ENCODE data around the gene SHKBP1. TPM values are rescaled to one million over a fixed set of nuclear protein-coding genes. Genes with fewer than 3 reads are reported as not detected.

The SHKBP1 gene
- total and polyA plus RNA-seq, 9 of the 15 experiments (the other 6 are each of a cell fraction or from before 2014, with no cell fraction given), result 1.2 to 58.1 (median 22.3) TPM

DNA sequence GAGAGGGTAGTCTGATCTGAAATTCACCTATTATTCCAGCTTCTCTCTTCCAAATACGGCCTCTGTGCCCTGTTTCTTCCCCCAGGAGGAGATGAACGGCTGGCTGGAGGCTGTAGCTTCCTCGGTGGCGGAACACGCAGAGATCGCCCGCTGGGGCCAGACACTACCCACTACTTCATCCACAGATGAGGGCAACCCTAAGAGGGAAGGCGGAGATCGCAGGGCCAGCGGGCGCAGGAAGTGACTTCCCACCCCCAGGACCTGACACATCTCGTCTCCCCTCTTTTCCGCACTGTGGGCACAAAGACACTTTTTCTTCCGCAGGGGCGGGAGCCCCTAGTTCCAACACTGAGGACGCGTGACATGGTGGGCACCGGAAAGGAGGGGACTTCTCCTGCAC lies 1.3 kb upstream of the SHKBP1 start:
- in situ Hi-C loops (cut with MboI) (no loop called here), intact Hi-C loops (cut with micrococcal nuclease) (no loop called here)
- ATAC-seq, result no peak
- POLR2A ChIA-PET, result interaction anchor here (0.5 to 0.6 kb wide), 2 partner anchors 66 to 736 kb away, joined by 3 read pairs; no protein-coding TSS in a partner anchor
- WGBS (ENCODE audit: insufficient coverage, low coverage, missing lambda C conversion rate), result 89% methylated on average over 16 of the region's 18 CpGs
- Histone ChIP-seq H3K36me3 (ENCODE audit: control insufficient read depth, insufficient read depth, low read length) (peaks cover 3% of the 10 kb centered on the region; the same call in 1 of the 3 replicates), H3K4me2 (ENCODE audit: insufficient read depth, low read length) (no peak overlapping the region), H2AFZ (ENCODE audit: low read depth, low read length) (no peak overlapping the region), H3K27me3 (ENCODE audit: control insufficient read depth in 2 of 2, insufficient read depth in 2 of 2, low read length in 2 of 2) (no peaks in the 10 kb centered on the region), H3K9me3 (replicated peaks; ENCODE audit: control insufficient read depth, insufficient read depth, low read depth, low read length) (no peaks in the 10 kb centered on the region), H3K27ac (ENCODE audit: extremely low read depth, low read depth, low read length) (no peak overlapping the region), H3K9ac (ENCODE audit: insufficient read depth in 1 of 2, low read depth in 2 of 2, low read length in 2 of 2) (peak overlapping the region in 1 of 2 experiments; percentile 84; a peak in 1 of 4 replicates), H3K4me3 (no peak overlapping the region), H3K4me1 (replicated peaks in 1 of 2; ENCODE audit: control insufficient read depth in 2 of 2, insufficient read depth in 2 of 2, low read length in 2 of 2) (peaks cover 16 to 37% of the 10 kb centered on the region in 2 experiments), H3K9me1 (ENCODE audit: control insufficient read depth, insufficient read depth, low read length) (no peaks in the 10 kb centered on the region), H3K79me2 (ENCODE audit: control insufficient read depth, insufficient read depth, low read length) (peaks cover 7% of the 10 kb centered on the region; the same call in 2 of the 3 replicates), H4K20me1 (replicated peaks; ENCODE audit: control insufficient read depth, insufficient read depth, low read length) (no peaks in the 10 kb centered on the region)
- CTCF ChIA-PET (ENCODE audit: low intra/inter-chr PET ratio), result no interaction called here
- DNase-seq (ENCODE audit: extremely low read depth in 1 of 4, low spot score in 3 of 4), result no peak
- no TSS peak for BruUV-seq (replicated peaks)
- no peak for FAIRE-seq
- TF ChIP-seq SMAD1 (IDR thresholded peaks at IDR 0.05; ENCODE audit: low read depth, low read length, partially characterized antibody) (no peak), ZFX (CRISPR knock-in tag; IDR thresholded peaks at IDR 0.05) (no peak), ETS2 (tag; IDR thresholded peaks at IDR 0.05; ENCODE audit: borderline replicate concordance, poor library complexity, severe bottlenecking) (no peak), ZC3H11A (IDR thresholded peaks at IDR 0.05; ENCODE audit: low read depth, low read length) (no peak), DMBX1 (CRISPR knock-in tag; IDR thresholded peaks at IDR 0.05; ENCODE audit: borderline replicate concordance) (no peak), HDAC6 (IDR thresholded peaks at IDR 0.05; ENCODE audit: low read depth, low read length) (no peak), CHD4 (IDR thresholded peaks at IDR 0.05; ENCODE audit: insufficient read depth, insufficient replicate concordance, low read depth, low read length, poor library complexity, severe bottlenecking) (no peak), ZBTB8A (IDR thresholded peaks at IDR 0.05; ENCODE audit: partially characterized antibody) (no peak), ZNF584 (CRISPR knock-in tag; IDR thresholded peaks at IDR 0.05; ENCODE audit: low read depth) (no peak), BACH1 (tag; IDR thresholded peaks at IDR 0.05) (no peak)
- TF ChIP-seq, protein P1, sequence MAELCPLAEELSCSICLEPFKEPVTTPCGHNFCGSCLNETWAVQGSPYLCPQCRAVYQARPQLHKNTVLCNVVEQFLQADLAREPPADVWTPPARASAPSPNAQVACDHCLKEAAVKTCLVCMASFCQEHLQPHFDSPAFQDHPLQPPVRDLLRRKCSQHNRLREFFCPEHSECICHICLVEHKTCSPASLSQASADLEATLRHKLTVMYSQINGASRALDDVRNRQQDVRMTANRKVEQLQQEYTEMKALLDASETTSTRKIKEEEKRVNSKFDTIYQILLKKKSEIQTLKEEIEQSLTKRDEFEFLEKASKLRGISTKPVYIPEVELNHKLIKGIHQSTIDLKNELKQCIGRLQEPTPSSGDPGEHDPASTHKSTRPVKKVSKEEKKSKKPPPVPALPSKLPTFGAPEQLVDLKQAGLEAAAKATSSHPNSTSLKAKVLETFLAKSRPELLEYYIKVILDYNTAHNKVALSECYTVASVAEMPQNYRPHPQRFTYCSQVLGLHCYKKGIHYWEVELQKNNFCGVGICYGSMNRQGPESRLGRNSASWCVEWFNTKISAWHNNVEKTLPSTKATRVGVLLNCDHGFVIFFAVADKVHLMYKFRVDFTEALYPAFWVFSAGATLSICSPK (IDR thresholded peaks at IDR 0.05; ENCODE audit: borderline replicate concordance), result no peak
- TF ChIP-seq, protein P2, sequence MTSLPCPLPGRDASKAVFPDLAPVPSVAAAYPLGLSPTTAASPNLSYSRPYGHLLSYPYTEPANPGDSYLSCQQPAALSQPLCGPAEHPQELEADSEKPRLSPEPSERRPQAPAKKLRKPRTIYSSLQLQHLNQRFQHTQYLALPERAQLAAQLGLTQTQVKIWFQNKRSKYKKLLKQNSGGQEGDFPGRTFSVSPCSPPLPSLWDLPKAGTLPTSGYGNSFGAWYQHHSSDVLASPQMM (CRISPR knock-in tag; IDR thresholded peaks at IDR 0.05), result no peak
- TF ChIP-seq, protein P3, sequence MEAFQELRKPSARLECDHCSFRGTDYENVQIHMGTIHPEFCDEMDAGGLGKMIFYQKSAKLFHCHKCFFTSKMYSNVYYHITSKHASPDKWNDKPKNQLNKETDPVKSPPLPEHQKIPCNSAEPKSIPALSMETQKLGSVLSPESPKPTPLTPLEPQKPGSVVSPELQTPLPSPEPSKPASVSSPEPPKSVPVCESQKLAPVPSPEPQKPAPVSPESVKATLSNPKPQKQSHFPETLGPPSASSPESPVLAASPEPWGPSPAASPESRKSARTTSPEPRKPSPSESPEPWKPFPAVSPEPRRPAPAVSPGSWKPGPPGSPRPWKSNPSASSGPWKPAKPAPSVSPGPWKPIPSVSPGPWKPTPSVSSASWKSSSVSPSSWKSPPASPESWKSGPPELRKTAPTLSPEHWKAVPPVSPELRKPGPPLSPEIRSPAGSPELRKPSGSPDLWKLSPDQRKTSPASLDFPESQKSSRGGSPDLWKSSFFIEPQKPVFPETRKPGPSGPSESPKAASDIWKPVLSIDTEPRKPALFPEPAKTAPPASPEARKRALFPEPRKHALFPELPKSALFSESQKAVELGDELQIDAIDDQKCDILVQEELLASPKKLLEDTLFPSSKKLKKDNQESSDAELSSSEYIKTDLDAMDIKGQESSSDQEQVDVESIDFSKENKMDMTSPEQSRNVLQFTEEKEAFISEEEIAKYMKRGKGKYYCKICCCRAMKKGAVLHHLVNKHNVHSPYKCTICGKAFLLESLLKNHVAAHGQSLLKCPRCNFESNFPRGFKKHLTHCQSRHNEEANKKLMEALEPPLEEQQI (IDR thresholded peaks at IDR 0.05), result no peak
- TF ChIP-seq, protein P4, sequence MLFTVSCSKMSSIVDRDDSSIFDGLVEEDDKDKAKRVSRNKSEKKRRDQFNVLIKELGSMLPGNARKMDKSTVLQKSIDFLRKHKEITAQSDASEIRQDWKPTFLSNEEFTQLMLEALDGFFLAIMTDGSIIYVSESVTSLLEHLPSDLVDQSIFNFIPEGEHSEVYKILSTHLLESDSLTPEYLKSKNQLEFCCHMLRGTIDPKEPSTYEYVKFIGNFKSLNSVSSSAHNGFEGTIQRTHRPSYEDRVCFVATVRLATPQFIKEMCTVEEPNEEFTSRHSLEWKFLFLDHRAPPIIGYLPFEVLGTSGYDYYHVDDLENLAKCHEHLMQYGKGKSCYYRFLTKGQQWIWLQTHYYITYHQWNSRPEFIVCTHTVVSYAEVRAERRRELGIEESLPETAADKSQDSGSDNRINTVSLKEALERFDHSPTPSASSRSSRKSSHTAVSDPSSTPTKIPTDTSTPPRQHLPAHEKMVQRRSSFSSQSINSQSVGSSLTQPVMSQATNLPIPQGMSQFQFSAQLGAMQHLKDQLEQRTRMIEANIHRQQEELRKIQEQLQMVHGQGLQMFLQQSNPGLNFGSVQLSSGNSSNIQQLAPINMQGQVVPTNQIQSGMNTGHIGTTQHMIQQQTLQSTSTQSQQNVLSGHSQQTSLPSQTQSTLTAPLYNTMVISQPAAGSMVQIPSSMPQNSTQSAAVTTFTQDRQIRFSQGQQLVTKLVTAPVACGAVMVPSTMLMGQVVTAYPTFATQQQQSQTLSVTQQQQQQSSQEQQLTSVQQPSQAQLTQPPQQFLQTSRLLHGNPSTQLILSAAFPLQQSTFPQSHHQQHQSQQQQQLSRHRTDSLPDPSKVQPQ (CRISPR knock-in tag; IDR thresholded peaks at IDR 0.05; ENCODE audit: borderline replicate concordance), result no peak

Measured in K562 (cell line).